GM12865 (cell line): ENCODE measurements around the gene TMEM158.

ENCODE experiments used
- DNase-seq: peaks from one replicate; pipeline ENCODE4 v3.0.0; 2010; ENCODE audit warnings: low read depth
- H3K4me3 ChIP-seq: 2 replicates; pipeline ENCODE4 v1.5.1; 2011; ENCODE audit warnings: mild to moderate bottlenecking, low read depth, low read length, control low read depth
- TF ChIP-seq, protein P1 (sequence below): IDR thresholded peaks from 2 replicates; pipeline ENCODE4 v1.5.1; 2011; ENCODE audit warnings: low read length, control low read depth, low read depth, inconsistent platforms; ENCODE audit not compliant: insufficient read depth; ENCODE audit errors: missing control alignments

The TMEM158 gene

DNA sequence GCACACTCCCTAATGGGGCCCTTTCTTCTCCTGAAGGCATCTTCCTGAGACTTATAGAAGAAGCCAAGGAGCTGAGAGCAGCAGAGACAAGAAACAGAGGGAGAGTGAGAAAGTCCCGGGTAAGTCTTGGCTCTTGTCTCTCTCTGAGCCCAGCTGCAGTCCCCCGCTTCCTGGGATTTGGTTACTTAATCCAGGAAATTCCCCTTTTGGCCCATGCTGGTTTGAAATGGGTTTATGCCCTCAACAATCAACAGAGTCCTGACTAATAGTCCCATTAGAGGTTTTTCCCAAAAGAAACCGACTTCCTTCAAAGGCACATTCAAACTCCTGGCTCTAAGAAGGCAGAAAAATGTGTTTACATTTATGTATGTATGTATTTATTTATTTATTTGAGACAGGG, 22.0 kb downstream of the TMEM158 start:
- TF ChIP-seq, protein P1, sequence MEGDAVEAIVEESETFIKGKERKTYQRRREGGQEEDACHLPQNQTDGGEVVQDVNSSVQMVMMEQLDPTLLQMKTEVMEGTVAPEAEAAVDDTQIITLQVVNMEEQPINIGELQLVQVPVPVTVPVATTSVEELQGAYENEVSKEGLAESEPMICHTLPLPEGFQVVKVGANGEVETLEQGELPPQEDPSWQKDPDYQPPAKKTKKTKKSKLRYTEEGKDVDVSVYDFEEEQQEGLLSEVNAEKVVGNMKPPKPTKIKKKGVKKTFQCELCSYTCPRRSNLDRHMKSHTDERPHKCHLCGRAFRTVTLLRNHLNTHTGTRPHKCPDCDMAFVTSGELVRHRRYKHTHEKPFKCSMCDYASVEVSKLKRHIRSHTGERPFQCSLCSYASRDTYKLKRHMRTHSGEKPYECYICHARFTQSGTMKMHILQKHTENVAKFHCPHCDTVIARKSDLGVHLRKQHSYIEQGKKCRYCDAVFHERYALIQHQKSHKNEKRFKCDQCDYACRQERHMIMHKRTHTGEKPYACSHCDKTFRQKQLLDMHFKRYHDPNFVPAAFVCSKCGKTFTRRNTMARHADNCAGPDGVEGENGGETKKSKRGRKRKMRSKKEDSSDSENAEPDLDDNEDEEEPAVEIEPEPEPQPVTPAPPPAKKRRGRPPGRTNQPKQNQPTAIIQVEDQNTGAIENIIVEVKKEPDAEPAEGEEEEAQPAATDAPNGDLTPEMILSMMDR: no peak
- no peak overlapping the region for H3K4me3 ChIP-seq
- DNase-seq: no peak

DNA sequence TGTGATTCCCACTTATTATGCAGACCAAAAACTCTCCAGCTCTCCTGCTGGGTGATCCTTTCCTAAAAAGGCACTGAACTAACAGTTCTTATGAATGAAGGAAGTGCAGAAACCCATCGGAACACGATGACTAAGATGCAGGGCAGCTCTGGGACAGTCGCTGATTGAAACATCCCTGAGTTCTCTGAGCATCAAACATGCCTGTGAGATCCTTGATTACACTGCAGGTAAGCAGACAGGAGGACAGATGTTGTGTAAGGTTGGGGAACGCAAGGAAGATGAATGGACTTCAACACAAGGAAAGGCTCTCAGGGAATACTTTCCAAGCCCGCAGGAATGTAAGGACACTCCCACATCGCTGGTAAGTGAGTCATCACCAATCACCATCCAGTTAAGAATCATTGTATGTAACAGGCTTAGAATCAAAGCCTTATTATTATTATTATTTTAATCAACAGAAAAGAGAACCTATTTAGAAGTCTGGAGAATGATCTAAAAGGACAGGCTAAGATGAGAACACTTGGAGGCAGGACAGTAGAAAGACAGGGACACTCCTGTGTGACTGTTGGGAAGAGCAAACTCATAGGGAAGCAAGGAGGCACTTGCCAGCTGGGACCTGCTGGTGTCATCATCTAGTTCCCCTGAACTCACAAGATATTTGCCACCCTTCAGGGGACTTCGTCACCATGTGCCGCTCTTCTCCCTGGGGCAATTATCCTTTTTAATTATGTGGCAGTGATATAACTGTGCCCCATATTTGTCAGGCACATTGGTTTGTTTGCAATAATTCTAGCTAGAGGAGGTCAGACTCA, 26.0 kb downstream of the TMEM158 start:
- no peak overlapping the region for H3K4me3 ChIP-seq
- TF ChIP-seq, protein P1: no peak
- DNase-seq: no peak

DNA sequence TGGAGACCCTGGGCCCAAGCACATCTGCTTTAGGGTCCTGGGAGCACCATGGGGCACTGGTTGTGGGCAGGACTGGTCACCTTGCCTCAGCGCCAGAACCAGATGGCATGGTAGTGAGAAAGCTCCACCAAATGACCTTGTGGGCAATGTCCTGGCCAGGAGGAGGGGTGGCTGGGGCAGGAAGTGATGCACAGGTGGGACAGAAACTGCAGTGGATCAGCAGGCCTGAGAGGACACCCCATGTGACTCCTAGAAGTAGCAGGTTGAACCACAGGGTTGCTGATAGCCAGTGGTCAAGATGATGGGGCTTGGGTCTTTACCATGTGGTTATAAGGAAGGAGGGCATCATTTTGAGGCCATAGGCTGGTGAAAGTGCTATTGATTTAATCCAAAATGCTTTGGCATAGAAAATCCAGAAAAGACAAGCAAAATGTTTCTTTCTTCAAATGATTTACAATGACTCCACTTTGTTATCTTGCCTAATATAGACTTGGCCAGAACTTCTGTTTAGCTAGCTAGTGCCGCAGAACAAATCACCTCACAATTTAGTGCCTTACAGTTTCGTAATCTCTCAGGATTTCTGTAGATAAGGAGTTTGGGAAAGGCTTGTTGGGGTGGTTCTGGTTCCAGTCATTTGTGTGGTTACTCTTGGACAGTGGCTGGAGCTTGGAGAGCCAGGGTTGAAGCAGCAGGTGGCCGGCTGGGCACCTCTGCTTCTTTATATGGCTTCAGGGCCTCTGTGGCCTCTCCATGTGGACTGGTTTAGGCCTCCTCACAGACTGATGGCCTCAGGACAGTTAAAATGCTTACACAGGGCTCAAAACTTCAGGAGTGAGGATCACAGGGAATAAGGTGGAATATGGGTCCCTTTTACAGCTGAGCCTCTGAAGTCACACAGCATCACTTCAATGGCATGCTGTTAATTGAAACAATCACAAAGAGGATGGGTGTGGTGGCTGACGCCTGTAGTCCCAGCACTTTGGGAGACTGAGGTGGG, 27.5 kb downstream of the TMEM158 start:
- no peak for DNase-seq
- H3K4me3 ChIP-seq: no peak overlapping the region
- TF ChIP-seq, protein P1: no peak

DNA sequence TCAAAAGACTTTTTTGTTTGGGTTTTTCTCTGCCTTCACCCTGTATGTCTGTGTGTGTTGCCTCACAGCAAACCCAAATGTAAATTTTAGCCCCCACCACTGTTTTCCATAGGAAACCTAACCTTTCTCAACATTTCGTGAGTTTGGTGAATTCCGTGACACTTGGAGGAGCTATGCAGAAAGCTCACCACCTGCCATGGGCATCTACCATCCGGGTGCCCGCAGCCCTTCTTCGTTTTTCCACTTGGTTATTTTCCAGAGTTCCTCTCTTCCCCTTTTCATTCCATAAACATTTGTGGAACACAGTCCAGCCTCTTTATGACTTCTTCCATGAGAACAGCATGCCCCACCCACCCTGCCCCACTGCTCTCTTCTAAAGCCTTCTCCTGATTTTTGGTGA, 31.3 kb downstream of the TMEM158 start:
- no peak overlapping the region for H3K4me3 ChIP-seq
- TF ChIP-seq, protein P1: no peak
- no peak for DNase-seq

DNA sequence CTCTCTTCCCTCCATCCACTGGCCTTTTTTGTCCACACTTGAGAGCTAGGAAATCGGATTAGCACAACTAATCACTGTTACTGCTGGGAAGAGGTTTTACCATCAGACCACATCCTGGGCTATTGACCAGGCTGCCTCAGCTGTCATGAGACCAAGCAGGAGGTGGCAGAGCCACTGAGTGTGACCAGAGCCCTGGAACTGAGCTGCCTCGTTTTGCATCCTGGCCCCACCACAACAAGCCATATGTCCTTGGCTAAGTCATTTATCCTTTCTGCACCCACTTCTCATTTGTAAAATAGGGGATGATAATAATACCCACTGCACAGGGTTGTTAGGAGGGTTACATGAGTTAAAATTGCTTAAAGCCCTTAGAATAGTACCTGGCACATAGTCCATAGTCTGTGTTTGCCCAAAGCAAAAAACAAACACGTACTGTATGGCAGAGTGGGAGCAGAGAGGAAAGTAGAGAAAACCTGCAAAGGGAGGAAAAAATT, 34.1 kb downstream of the TMEM158 start:
- H3K4me3 ChIP-seq: no peak overlapping the region

DNA sequence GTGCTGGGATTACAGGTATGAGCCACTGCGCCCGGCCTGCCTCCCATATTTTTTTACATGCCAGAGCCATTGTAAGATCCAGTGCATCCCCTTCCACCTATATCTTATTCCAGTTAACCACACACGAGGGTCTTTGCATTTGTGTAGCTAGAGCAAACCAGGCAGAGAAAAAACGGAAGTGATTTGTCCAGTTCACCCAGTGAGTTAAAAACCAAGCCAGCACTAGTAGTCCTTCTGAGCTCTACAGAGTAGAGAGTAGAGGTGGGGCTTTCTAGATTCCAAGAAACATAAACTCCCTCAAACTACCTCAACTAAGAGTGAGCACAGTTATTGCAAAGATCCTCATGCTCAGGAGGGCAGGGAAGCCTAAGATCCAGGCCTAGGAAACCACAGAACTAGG, 34.7 kb downstream of the TMEM158 start:
- TF ChIP-seq, protein P1: no peak
- DNase-seq: no peak
- H3K4me3 ChIP-seq: no peak overlapping the region

More for the DNA sequence above, 34.1 kb downstream of the TMEM158 start:
- TF ChIP-seq, protein P1: no peak
- peak; percentile 9 for DNase-seq
